K562 (cell line): Measurements from ENCODE around the gene C12orf75.

Experiments used
- CSDE1 ChIP-seq, 2 experiments: fragments of 450-650 bp; IDR thresholded peaks; 2 replicates each; pipeline ENCODE4 v1.6.1; 2016; ENCODE audit warnings: mild to moderate bottlenecking in 1 of 2
- EP300 ChIP-seq: IDR thresholded peaks from 2 replicates; pipeline ENCODE4 v1.6.1; 2012; ENCODE audit warnings: low read length, improper control_type of control experiment
- POLR2A ChIP-seq: fragments of 450-650 bp; conservative IDR thresholded peaks from 2 replicates; pipeline ENCODE4 v1.6.1; 2016
- TAL1 ChIP-seq: fragments of 450-650 bp; IDR thresholded peaks from 2 replicates; pipeline ENCODE4 v1.6.1; 2016; ENCODE audit warnings: mild to moderate bottlenecking
- TF ChIP-seq, protein P1 (sequence below): sonication (generic); formaldehyde crosslinking; IDR thresholded peaks from 2 replicates; pipeline ENCODE4 v1.8.1; 2023; ENCODE audit warnings: mild to moderate bottlenecking, missing genetic modification reagents
- TF ChIP-seq, protein P2 (sequence below), 3 experiments: IDR thresholded peaks in 2 of 3; conservative IDR thresholded peaks in 1 of 3; 2 replicates each; pipeline ENCODE4 v1.5.1; 2011 to 2012; ENCODE audit warnings: low read length in 3 of 3, mild to moderate bottlenecking in 3 of 3, control low read depth in 2 of 3, improper control_type of control experiment in 1 of 3, inconsistent platforms in 1 of 3, low read depth in 1 of 3, mixed read lengths in 1 of 3, moderate library complexity in 1 of 3; ENCODE audit not compliant: insufficient read depth in 2 of 3

DNA sequence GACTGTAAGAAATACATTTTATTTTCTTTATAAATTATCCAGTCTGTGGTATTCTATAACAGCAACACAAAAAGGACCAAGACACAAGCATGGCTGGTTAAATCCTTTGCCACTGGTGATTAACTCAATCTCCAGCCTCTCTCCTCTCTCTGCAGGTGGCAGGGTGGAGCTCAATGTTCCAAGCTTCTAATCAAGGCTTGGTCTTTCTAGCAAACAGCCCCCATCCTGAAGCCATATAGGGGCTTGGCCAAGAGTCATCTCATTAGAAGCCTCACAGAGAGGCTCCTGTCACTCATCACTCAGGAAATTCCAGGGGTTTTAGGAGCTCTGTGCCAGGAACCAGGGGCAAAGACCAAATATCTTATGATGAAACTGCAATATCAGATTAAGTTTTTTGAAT is 12.0 kb downstream of the C12orf75 start:
- no peak for TF ChIP-seq EP300
- TF ChIP-seq CSDE1 (IDR thresholded peaks at IDR 0.05) = no peak
- no peak for TF ChIP-seq POLR2A
- TF ChIP-seq, protein P1, sequence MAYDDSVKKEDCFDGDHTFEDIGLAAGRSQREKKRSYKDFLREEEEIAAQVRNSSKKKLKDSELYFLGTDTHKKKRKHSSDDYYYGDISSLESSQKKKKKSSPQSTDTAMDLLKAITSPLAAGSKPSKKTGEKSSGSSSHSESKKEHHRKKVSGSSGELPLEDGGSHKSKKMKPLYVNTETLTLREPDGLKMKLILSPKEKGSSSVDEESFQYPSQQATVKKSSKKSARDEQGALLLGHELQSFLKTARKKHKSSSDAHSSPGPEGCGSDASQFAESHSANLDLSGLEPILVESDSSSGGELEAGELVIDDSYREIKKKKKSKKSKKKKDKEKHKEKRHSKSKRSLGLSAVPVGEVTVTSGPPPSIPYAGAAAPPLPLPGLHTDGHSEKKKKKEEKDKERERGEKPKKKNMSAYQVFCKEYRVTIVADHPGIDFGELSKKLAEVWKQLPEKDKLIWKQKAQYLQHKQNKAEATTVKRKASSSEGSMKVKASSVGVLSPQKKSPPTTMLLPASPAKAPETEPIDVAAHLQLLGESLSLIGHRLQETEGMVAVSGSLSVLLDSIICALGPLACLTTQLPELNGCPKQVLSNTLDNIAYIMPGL = no peak
- no peak for TF ChIP-seq TAL1
- TF ChIP-seq, protein P2, sequence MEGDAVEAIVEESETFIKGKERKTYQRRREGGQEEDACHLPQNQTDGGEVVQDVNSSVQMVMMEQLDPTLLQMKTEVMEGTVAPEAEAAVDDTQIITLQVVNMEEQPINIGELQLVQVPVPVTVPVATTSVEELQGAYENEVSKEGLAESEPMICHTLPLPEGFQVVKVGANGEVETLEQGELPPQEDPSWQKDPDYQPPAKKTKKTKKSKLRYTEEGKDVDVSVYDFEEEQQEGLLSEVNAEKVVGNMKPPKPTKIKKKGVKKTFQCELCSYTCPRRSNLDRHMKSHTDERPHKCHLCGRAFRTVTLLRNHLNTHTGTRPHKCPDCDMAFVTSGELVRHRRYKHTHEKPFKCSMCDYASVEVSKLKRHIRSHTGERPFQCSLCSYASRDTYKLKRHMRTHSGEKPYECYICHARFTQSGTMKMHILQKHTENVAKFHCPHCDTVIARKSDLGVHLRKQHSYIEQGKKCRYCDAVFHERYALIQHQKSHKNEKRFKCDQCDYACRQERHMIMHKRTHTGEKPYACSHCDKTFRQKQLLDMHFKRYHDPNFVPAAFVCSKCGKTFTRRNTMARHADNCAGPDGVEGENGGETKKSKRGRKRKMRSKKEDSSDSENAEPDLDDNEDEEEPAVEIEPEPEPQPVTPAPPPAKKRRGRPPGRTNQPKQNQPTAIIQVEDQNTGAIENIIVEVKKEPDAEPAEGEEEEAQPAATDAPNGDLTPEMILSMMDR (IDR thresholded peaks at IDR 0.05 in 2 of 3, conservative IDR thresholded peaks at IDR 0.05 in 1 of 3; ENCODE audit: insufficient read depth in 2 of 3, low read depth in 1 of 3, low read length in 3 of 3) = no peak
